Osteocyte (in vitro differentiated cells): ENCODE results near the gene ZNRF3. TPM values are rescaled to one million over a fixed set of nuclear protein-coding genes. Genes with fewer than 3 reads are reported as not detected.

Source experiments
- DNase-seq: peaks from one replicate; pipeline ENCODE4 v3.0.0; 2021; ENCODE audit warnings: mixed read lengths; ENCODE audit not compliant: unreplicated experiment; ENCODE audit errors: extremely low spot score
- H3K27ac Mint-ChIP-seq: one replicate; pipeline ENCODE4 v1.8.0; 2021; ENCODE audit warnings: mild to moderate bottlenecking, mixed read lengths; ENCODE audit not compliant: unreplicated experiment
- H3K27me3 Mint-ChIP-seq: one replicate; pipeline ENCODE4 v1.8.0; 2021; ENCODE audit warnings: mixed read lengths; ENCODE audit not compliant: unreplicated experiment
- H3K36me3 Mint-ChIP-seq: one replicate; pipeline ENCODE4 v1.8.0; 2021; ENCODE audit warnings: mixed read lengths; ENCODE audit not compliant: unreplicated experiment
- H3K4me1 Mint-ChIP-seq: one replicate; pipeline ENCODE4 v1.8.0; 2021; ENCODE audit warnings: mixed read lengths; ENCODE audit not compliant: unreplicated experiment
- H3K4me3 Mint-ChIP-seq: one replicate; pipeline ENCODE4 v1.8.0; 2021; ENCODE audit warnings: mild to moderate bottlenecking, moderate library complexity, mixed read lengths; ENCODE audit not compliant: unreplicated experiment
- H3K9me3 Mint-ChIP-seq: one replicate; pipeline ENCODE4 v1.8.0; 2021; ENCODE audit warnings: mixed read lengths; ENCODE audit not compliant: unreplicated experiment
- CTCF ChIP-seq: fragments of 200-600 bp; sonication (generic); IDR thresholded peaks from 2 replicates; pipeline ENCODE4 v1.5.0; 2021; ENCODE audit warnings: antibody characterized with exemption, mild to moderate bottlenecking, moderate library complexity
- total RNA-seq: library from RNA; stranded (reverse); gene quantifications from 2 replicates; pipeline ENCODE4 v1.2.1, GENCODE V29; 2021

The ZNRF3 gene
- total RNA-seq, 1 donor from 2014 or later, result 6.4 TPM

GRCh38 chr22:29048822-29049654 is 165.7 kb downstream of the ZNRF3 start:
- H3K4me1 Mint-ChIP-seq, result peaks cover 4% of the 10 kb centered on the region
- H3K36me3 Mint-ChIP-seq, result peaks cover 14% of the 10 kb centered on the region
- no peak overlapping the region for H3K4me3 Mint-ChIP-seq
- no peak for TF ChIP-seq CTCF
- DNase-seq, result no peak
- no peak overlapping the region for H3K27ac Mint-ChIP-seq
- H3K9me3 Mint-ChIP-seq, result no peaks in the 10 kb centered on the region
- H3K27me3 Mint-ChIP-seq, result no peaks in the 10 kb centered on the region

- H3K36me3 Mint-ChIP-seq, result peaks cover 14% of the 10 kb centered on the region
- no peaks in the 10 kb centered on the region for H3K4me1 Mint-ChIP-seq
- TF ChIP-seq CTCF, result no peak
- no peak overlapping the region for H3K4me3 Mint-ChIP-seq
- DNase-seq, result no peak
- no peaks in the 10 kb centered on the region for H3K9me3 Mint-ChIP-seq
- no peaks in the 10 kb centered on the region for H3K27me3 Mint-ChIP-seq
- H3K27ac Mint-ChIP-seq, result no peak overlapping the region
Observed at GRCh38 chr22:29049655-29050263, 166.4 kb downstream of the ZNRF3 start.

- no peak for TF ChIP-seq CTCF
- Mint-ChIP-seq H3K36me3 (peaks cover 14% of the 10 kb centered on the region), H3K9me3 (no peaks in the 10 kb centered on the region), H3K27me3 (no peaks in the 10 kb centered on the region), H3K4me1 (peaks cover 3% of the 10 kb centered on the region), H3K4me3 (no peak overlapping the region), H3K27ac (no peak overlapping the region)
- DNase-seq, result no peak
Observed at GRCh38 chr22:29050457-29050856, 167.1 kb downstream of the ZNRF3 start.

- no peak for TF ChIP-seq CTCF
- Mint-ChIP-seq H3K27me3 (no peaks in the 10 kb centered on the region), H3K4me3 (no peak overlapping the region), H3K9me3 (no peaks in the 10 kb centered on the region), H3K27ac (no peak overlapping the region), H3K4me1 (peaks cover 7% of the 10 kb centered on the region), H3K36me3 (peaks cover 6% of the 10 kb centered on the region)
- DNase-seq, result no peak
Observed at GRCh38 chr22:29053048-29053702, 169.8 kb downstream of the ZNRF3 start.

- no peak overlapping the region for H3K27ac Mint-ChIP-seq
- no peak overlapping the region for H3K4me3 Mint-ChIP-seq
Observed at GRCh38 chr22:29054251-29054767, 170.9 kb downstream of the ZNRF3 start.

More at GRCh38 chr22:29054251-29054767, 170.9 kb downstream of the ZNRF3 start:
- TF ChIP-seq CTCF, result no peak
- DNase-seq, result no peak
- H3K27me3 Mint-ChIP-seq, result no peaks in the 10 kb centered on the region
- H3K4me1 Mint-ChIP-seq, result peaks cover 7% of the 10 kb centered on the region
- no peaks in the 10 kb centered on the region for H3K9me3 Mint-ChIP-seq
- peaks cover 3% of the 10 kb centered on the region for H3K36me3 Mint-ChIP-seq
